NCI-H774 (cell line): ENCODE data around the gene HDHD5.
"Not testable (repeated sequence)": the region's sequence is repeated elsewhere in the genome, so short reads cannot be mapped to it uniquely, and the experiment has no call there.

ENCODE experiments used
- DNase-seq: peaks from one replicate; lab custom pipeline; 2025; lab: John Stamatoyannopoulos, UW

The HDHD5 gene

DNA sequence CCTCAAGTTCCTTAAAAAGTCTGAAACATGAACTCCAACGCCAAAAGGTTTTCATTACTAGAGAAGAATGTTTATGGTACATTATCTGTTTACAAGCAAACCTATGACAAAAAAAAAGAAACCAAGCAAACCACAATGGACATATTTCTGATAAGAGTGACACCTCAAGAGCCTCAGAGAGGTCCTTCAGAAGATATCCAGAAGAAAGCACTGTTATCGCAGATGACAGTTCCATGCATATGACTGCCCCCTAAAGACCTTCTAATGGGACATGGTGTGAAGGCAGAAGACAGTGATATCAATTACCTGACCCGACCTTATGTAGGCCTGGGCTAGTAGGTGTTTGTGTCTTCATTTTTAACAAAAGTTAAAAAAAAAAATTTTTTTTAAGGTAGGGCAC lies 3.1 kb downstream of the HDHD5 start:
- no peak for DNase-seq

DNA sequence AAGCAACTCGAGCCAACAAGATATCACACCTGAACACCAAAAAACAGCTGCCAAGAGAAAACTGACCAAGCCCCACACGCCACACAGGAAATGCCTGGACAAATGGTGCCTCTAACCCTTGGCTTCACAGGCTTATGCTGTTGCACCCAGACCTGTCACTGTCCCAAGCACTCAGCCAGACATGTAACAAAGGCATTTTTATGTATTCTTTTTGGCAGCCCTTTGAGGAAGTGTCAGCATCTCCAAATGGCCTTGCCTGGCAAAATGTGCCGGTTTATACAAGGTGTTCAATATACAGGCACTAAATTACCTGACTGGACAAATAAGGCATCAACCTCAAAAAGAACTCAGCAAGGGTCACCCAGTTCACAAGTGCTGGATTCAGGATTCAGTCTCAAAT lies 6.1 kb downstream of the HDHD5 start:
- DNase-seq: no peak

DNA sequence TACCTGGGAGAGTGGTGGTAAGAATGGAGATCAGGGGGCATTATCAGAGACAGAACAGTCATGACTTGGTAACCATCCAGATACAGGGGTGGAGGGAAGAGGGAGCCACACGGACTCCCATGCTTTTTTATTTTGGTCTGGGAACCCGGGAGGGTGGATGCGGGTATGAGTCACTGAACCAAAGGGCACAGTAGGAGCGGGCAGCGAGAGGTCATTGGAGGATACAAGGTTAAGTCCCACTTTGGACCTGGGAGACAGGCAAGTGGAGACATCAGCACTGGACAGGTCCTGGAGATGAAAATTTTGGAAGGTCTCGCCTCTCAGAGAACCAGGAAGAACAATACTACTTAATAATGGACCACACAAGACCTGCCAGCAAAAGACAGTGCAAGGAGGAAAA lies 6.7 kb downstream of the HDHD5 start:
- DNase-seq: no peak

GRCh38 chr22:17149076-17149815 lies 9.8 kb downstream of the HDHD5 start:
- DNase-seq: no peak

- not testable (repeated sequence) for DNase-seq
These were observed 11.6 kb downstream of the HDHD5 start for GRCh38 chr22:17147458-17147857.

GRCh38 chr22:17145021-17145680 lies 13.9 kb downstream of the HDHD5 start:
- DNase-seq: no peak

DNA sequence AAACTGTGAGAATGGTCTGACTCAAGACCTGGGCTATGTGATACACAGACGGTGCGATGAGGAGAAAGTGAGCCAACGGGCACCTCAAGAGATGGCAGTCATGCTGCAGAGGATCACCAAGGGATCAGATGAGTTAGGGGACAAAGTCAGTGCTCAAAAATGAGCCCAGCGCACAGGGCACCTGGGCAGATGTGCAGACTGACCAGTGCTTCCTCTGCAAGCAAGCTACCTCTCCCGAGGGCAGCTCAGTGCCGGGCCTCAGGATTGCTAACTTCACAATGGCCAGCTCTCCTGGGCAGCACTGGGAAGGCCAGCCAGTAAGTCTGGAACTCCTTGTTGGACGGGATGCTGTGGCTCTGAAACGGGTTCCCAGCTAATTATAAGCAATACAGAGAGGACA lies 15.3 kb downstream of the HDHD5 start:
- DNase-seq: no peak

GRCh38 chr22:17143101-17143500 lies 16.0 kb downstream of the HDHD5 start:
- no peak for DNase-seq

DNA sequence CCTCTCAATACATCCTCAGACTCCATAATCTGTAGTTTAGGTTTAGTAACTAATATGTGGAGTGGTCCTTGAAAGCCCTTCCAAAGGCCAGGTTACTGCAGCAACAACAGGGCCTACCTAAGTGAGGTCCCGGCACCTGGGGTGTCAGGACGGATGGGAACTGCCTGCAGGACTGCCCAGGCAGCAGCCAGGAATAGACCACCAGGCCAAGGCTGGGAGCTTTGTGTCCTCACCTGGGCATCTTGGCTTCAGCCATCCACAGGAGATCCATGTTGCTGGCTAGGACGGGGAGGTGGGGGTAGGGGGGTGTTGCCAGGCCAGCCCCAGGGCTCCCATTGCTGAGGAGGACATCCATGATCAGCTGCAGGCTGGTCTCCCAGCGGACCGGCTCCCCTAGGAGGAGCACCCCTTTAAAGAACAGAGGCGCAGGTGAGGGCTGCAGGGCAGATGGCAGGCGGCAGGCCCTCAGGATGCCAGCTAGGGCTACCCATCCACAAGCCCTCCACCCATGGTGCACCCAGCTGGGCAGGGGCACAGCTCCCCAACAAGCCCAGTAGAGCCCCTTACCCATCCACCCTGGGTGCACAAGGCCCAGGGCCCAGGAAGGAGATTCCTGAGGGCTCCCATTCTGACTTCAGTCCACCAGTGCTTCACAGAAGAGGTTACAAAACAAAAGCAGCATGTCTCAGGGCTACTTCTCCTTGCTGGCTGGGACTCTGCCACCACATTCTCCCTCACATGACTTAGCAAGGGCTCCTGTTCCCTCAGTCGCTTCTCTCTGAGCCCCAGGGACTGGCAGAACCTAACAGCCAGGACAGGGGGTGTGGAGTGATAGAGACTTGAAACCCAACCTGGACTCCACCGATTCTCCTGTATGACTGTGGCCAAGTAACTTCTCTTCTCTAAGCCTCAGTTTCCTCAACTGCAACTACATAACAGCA lies 18.0 kb downstream of the HDHD5 start:
- DNase-seq: no peak

DNA sequence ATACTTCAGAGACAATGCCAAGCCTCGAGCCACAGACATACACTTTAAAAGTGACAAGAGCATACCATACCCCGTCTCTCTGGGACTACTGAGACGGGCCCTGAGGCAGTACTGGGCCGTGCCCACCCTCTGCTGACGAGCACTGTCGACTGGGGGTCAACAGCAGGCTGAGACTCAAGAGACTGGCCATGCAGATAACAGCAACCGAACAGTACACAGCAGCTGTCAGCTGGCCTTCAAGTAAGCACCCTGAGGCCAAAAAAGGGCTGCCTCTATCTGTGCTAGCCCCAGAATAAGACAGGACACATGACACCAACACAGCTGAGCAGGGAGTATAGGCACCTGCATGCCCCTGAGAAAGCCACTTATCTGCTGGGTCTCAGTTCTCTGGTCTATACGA lies 19.1 kb downstream of the HDHD5 start:
- no peak for DNase-seq

DNA sequence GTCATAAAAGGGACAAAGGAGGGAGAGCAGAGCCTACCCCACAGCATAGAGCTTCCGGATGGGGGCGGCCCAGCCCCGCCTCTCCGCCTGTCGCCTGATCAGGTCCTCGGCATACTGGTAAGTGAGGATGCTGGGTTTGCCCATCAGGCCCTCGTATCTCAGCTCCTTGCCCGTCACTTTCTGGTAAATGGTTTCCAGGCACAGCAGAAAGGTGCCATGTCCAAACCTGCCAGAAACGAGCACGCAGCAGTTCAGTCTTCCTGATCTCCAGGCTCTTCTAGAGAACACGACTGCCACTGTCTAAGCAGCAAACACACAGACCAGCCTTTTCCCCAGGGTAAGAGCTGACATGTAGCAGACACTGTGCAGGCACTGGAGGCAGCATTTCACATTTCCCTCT lies 20.6 kb downstream of the HDHD5 start:
- DNase-seq: no peak

- no peak for DNase-seq
These were observed 21.1 kb downstream of the HDHD5 start for GRCh38 chr22:17137861-17138425.

- no peak for DNase-seq
These were observed 21.9 kb downstream of the HDHD5 start for GRCh38 chr22:17137170-17137569.

DNA sequence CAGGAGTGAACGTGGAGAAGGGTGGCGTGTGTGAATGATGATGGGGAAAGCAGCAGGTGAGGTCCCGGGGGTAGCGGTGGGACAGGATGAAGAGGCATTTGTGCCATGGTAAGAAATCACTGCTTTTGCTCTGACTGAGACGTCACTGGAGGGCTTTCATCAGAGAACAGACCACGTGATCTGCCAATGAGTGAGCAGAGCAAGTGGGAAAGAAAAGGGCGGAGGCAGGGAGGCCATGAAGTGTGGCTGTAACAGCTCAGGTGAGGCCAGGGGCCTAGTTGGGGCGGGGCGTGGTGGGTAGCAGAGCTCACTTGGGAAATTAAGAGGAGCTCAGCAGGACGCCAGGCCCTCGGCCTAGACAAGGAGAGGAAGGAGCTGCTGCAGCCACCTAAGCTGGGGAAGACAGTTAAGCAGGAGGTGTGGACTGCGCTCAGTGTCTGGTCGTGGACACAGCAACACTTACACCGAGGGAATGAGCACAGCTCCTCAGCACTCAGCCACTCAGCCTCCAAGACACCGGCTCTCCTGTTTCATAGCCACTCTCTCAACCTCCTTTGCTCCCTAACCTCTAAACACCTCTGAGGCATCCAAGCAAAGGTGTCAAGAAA lies 23.8 kb downstream of the HDHD5 start:
- DNase-seq: no peak

DNA sequence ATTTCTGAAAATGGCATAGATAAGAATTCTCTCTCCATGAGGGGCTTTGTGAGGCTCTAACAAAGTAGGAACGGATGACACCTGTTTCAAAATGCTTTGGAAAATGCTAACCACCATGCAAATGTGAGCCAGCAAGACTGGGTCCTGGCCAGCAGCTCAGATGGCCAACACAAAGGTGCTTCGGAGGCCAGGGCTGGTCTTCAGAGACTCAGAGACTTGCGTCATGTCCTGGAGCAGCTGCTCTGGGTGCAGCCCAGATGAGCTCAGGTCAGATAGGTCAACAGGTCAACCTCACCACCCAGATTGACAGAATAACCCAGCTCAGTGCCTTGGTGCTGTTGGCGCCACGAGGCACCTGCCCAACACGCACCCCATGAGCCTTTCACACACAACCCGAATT lies 25.9 kb downstream of the HDHD5 start:
- no peak for DNase-seq

DNA sequence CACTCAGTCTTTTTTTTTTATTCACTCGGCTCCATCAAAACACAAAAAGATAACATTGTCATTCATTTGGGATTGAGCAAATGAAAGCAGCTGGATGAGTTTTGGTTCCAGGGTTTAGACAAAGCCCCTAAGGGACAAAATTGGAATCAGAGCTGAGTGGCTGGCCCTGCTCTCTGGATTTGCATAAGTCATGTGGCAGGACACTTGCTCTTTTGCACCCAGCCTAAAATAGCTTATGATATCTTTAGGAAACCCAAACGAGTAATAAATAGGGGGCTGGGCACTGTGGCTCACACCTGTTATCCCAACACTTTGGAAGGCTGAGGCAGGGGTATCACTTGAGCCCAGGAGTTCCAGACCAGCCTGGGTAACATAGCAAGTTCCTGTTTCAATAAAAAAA lies 27.0 kb downstream of the HDHD5 start:
- no peak for DNase-seq

- peak; percentile 37 for DNase-seq
These were observed 27.4 kb downstream of the HDHD5 start for GRCh38 chr22:17131686-17132085.

DNA sequence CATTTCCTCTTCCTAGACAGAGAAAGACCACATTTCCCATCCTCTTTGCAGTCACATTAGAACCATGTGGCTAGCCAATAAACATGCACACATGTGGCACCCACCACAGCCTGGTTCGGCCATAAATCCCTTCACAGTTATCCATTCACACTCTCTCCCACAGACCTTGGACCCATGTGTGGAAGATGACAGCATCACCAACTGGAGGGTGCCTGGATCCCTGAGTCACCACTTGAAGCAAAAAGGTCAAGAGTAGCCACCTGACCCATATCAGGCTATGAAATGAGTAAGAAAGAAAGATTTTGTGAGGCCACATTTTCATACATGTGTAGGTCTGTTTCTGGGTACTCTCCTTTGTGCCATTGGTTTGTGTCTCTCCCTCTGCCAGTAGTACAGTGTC lies 28.9 kb downstream of the HDHD5 start:
- DNase-seq: no peak

- DNase-seq: peak; percentile 92
These were observed 37.6 kb downstream of the HDHD5 start, which contains the start of gene TMEM121B for GRCh38 chr22:17121233-17122195. TMEM121B (minus strand) TSS chr22:17121360; CDS start chr22:17121127, 233 bp downstream.

- DNase-seq: peak; percentile 28
These were observed 38.3 kb downstream of the HDHD5 start for GRCh38 chr22:17120711-17121232.
